Spinal cord (tissue), 10 donors: ENCODE data around the gene FRS2. TPM values are rescaled to one million over a fixed set of nuclear protein-coding genes. Genes with fewer than 3 reads are reported as not detected.

Experiments used
- DNase-seq, 6 donors: peaks; one replicate each; pipeline versions ENCODE4 v3.0.0 to v3.0.0-alpha.2; 2013 to 2015; ENCODE audit warnings: low spot score in 6 of 6, low read depth in 4 of 6
- H3K27ac ChIP-seq: one replicate; pipeline ENCODE4 v1.5.1; 2013; ENCODE audit warnings: low read depth, low read length, control low read depth
- H3K27me3 ChIP-seq: one replicate; pipeline ENCODE4 v1.6.1; 2013; ENCODE audit warnings: low read length; ENCODE audit not compliant: control insufficient read depth, insufficient read depth
- H3K36me3 ChIP-seq: one replicate; pipeline ENCODE4 v1.6.1; 2013; ENCODE audit warnings: low read length; ENCODE audit not compliant: control insufficient read depth, insufficient read depth
- H3K4me1 ChIP-seq: one replicate; pipeline ENCODE4 v1.6.1; 2013; ENCODE audit warnings: low read length; ENCODE audit not compliant: control insufficient read depth, insufficient read depth
- H3K4me3 ChIP-seq: one replicate; pipeline ENCODE4 v1.5.1; 2013; ENCODE audit warnings: low read depth, low read length, control low read depth
- H3K9me3 ChIP-seq: one replicate; pipeline ENCODE4 v1.6.1; 2013; ENCODE audit warnings: low read length; ENCODE audit not compliant: control insufficient read depth, insufficient read depth
- WGBS: methylation state at CpG from one replicate; pipeline ENCODE4 v1.1.5; 2013; ENCODE audit warnings: missing lambda C conversion rate; ENCODE audit not compliant: insufficient coverage; 5-methylcytosine and 5-hydroxymethylcytosine counted together
- long read RNA-seq, 4 donors: transcript quantifications; one replicate each; lab custom pipeline, GENCODE V29; 2026
- polyA plus RNA-seq, 2 donors: library from polyadenylated mRNA; unstranded; fragments of 120-200 nt; gene quantifications; one replicate each; pipeline ENCODE4 v1.2.1, GENCODE V29; 2013; ENCODE audit not compliant: insufficient read length in 2 of 2
- total RNA-seq, 2 donors: library from RNA; depleted of rRNA in 1 of 2; stranded (reverse); fragments of 120-200 nt in 1 of 2; fragments of >200 nt in 1 of 2; gene quantifications; one replicate each; pipeline versions ENCODE4 v1.2.3 to v1.2.4, GENCODE V29; 2013 to 2014
- donor health status: healthy.

Gene FRS2, protein sequence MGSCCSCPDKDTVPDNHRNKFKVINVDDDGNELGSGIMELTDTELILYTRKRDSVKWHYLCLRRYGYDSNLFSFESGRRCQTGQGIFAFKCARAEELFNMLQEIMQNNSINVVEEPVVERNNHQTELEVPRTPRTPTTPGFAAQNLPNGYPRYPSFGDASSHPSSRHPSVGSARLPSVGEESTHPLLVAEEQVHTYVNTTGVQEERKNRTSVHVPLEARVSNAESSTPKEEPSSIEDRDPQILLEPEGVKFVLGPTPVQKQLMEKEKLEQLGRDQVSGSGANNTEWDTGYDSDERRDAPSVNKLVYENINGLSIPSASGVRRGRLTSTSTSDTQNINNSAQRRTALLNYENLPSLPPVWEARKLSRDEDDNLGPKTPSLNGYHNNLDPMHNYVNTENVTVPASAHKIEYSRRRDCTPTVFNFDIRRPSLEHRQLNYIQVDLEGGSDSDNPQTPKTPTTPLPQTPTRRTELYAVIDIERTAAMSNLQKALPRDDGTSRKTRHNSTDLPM
- 10 to 100 TPM; 65.4 to 87.1 TPM for total RNA-seq
- polyA plus RNA-seq = 10 to 100 TPM; 29.4 to 42.4 TPM
- long read RNA-seq, donor 1, partial matches to known transcripts = 0 of 4 reads
- long read RNA-seq, donor 1, other reads (novel, unspliced or antisense) = 0 of 4 reads
- long read RNA-seq, donor 2, partial matches to known transcripts = 0 of 1 reads
- long read RNA-seq, donor 2, other reads (novel, unspliced or antisense) = 0 of 1 reads
- long read RNA-seq, donor 3, partial matches to known transcripts = 0 of 1 reads
- long read RNA-seq, donor 3, other reads (novel, unspliced or antisense) = 0 of 1 reads
- long read RNA-seq, donor 4, transcript FRS2-206 (9 exons, 1,952 nt) = major isoform, 6 of 6 reads
- long read RNA-seq, donor 4, partial matches to known transcripts = 0 of 6 reads
- long read RNA-seq, donor 4, other reads (novel, unspliced or antisense) = 0 of 6 reads

DNA sequence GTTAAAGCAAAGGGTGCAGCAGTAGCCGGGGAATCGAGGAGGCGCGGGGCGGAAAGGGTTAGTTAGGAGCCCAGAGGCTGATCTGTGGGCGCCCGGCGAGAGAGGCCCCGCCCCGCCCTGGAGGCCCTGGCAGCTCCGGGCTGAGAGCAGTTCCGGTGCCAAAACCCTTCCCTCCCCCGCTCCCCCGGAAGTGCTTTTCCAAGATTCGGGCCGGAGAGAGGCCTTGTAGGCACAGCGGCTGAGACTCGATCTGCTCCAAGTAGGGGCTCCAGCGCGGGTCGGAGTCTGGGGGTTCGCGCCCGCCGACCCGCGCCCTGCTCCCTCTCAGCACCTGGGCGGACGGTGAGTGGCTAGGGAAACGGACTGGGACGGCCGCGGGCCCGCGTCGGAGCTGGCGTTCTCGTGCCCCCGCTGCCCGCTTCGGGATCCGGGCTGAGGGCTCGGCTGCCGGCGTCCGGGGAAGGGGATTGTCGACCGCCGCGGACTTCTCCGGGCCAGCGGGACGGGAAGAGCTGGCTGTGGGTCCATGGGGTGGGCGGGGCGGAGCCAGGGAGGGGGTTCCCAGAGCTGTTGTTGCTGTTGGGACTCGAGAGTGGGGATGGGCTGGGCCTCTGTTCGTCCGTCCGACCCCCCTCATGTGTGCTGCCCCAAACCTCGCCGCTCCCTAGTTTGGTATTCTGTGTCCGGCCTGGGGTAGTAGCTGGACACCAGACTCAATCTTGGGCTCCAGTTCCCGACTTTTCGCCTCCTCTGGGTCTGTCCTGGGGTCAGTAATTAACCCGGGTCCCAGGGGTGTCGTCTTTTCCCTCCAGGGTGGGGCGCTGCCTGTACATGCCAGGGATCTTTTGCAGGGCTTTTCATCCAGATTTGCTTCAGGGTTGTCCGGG lies at the start of gene FRS2:
TSS of gene FRS2 (plus strand) at position 200 of the 887 bp plus-strand sequence. CDS start 98,643 bp downstream, outside the sequence.
- peak within 1 kb of the TSS; percentile 90 for H3K27ac ChIP-seq
- peak within 1 kb of the TSS; percentile 88 for H3K4me3 ChIP-seq
- H3K36me3 ChIP-seq = no peaks in the 10 kb centered on the region
- H3K9me3 ChIP-seq = no peaks in the 10 kb centered on the region
- H3K27me3 ChIP-seq = no peaks in the 10 kb centered on the region
- peaks cover 4% of the 10 kb centered on the region for H3K4me1 ChIP-seq
- under 1% methylated on average over 68 of the region's 68 CpGs for WGBS
- peak; percentile 76 to 98 (median 88) for DNase-seq

DNA sequence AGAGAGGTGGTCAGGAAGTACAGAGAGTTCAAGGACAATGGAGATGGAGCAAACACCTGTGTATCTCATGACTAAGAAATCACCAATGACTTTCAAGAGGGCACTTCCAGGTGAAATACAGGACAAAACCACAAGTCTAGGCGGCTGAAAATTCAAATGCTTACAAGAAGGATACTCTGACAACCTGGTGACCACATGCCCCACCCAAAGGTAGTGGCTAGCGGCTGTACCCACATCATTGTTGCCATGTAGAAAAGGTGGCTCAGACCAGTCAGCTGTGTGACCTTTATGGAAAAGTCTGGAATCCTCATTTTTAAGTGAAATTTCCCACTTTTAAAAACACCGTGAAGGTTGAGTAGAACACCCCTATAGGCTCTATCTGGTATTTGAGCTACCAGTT lies 48.6 kb upstream of the FRS2 start:
- WGBS = 100% methylated on average over 1 of the region's 3 CpGs
- Histone ChIP-seq H3K27me3 (no peaks in the 10 kb centered on the region), H3K4me3 (no peak overlapping the region), H3K27ac (no peak overlapping the region), H3K36me3 (no peaks in the 10 kb centered on the region), H3K4me1 (no peaks in the 10 kb centered on the region), H3K9me3 (no peaks in the 10 kb centered on the region)
- DNase-seq = no peak

DNA sequence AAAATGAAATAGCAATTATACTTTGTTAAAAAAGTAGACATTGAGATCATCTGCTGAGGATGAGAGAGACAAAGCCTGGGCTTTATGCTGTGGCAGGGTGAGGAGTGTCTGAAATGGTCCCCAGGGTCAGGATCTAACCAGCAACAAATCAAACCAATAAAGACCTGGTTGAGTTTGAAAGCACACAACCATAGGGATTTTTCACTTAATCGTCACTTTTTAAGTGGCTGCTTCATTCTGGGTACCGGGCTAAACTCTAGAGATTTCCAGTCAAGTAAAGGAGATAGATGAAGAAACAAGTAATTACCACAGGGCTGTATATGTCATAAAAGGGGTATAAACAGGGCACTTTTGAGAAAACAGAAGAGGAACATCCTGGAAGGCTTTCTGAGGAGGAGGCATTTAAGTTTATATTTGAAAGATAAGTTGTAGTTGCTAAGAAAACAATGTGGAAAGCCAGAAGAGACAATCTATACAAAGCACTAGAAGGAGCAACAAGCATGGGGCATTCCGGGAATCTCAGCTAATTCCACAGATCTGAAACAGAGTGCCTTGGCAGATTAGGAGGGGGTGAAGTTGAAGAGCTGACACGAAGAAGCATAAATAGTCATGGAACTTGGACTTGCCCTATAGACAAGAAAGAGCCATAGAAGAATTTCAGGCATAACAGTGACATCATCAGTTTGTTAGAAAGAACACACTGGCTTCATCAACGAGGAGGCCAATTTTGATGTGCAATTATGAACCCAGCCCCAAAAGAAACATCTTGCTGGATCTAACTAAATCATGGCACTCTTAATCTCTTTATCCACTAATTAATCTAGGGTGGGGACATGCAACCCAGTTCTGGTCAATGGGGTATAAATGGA lies 46.9 kb upstream of the FRS2 start:
- Histone ChIP-seq H3K27ac (no peak overlapping the region), H3K9me3 (no peaks in the 10 kb centered on the region), H3K4me3 (no peak overlapping the region), H3K4me1 (no peaks in the 10 kb centered on the region), H3K36me3 (no peaks in the 10 kb centered on the region), H3K27me3 (no peaks in the 10 kb centered on the region)
- no peak for DNase-seq
- WGBS = 83% methylated on average over 2 of the region's 5 CpGs

DNA sequence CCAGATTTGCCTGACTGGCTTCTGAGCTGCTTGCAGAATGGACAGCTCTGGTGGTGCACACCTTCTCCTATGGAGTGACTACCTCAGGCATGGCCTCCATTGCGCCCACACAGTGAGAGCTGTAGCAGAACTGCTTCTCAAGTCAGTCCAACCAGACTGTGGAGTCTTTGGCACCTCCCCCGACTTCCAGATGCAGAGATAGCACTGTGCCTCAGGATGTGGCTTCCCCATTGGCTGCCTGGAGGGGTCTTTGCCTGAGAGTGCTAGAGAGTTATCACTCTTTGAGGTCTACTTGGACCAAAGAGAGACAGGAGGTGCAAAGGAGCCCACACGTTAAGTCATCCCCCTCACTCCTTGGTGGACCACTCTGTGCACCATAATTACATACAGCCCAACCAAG lies 44.8 kb upstream of the FRS2 start:
- no peak for DNase-seq
- no peaks in the 10 kb centered on the region for H3K27me3 ChIP-seq
- no peak overlapping the region for H3K27ac ChIP-seq
- no peaks in the 10 kb centered on the region for H3K9me3 ChIP-seq
- no peaks in the 10 kb centered on the region for H3K4me1 ChIP-seq
- WGBS = 100% methylated on average over 3 of the region's 3 CpGs
- H3K4me3 ChIP-seq = no peak overlapping the region
- H3K36me3 ChIP-seq = no peaks in the 10 kb centered on the region

DNA sequence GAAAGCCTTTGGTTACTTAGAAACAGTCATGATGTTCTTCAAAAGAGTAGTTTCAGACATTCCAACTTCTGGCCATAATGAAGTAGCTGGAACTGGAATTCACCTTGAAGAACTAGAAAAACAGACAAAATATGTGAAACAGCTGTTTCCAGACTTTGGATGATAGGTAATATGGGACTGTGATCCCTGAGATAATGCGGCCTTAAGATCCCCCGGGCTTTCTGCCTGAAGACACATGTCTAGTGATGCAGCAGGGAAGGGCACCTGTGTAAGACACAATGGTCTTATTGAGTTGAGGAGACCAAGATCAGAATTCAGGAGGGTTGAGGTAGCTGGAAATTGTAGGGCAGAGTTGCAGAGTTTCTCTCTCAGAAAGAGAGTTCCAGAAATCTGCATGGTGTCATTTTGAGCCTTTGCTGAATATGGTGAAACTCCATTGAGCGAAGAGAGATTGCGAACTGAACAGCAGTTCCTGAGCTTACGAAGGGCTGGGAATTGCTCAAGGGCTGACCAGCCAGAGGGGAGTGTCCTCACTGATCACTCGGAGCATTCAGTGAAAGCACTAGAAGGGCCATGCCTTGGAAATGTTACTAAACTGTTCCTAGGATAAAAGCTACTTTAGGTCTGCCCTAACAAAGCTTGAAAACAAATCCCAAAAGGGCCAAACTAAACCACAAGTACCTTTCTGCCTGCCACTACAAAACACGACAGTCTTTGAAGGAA lies 41.7 kb upstream of the FRS2 start:
- H3K9me3 ChIP-seq = no peaks in the 10 kb centered on the region
- no peak overlapping the region for H3K4me3 ChIP-seq
- no peak for DNase-seq
- no peaks in the 10 kb centered on the region for H3K36me3 ChIP-seq
- H3K27me3 ChIP-seq = no peaks in the 10 kb centered on the region
- no peak overlapping the region for H3K27ac ChIP-seq
- WGBS = 89% methylated on average over 6 of the region's 7 CpGs
- no peaks in the 10 kb centered on the region for H3K4me1 ChIP-seq

DNA sequence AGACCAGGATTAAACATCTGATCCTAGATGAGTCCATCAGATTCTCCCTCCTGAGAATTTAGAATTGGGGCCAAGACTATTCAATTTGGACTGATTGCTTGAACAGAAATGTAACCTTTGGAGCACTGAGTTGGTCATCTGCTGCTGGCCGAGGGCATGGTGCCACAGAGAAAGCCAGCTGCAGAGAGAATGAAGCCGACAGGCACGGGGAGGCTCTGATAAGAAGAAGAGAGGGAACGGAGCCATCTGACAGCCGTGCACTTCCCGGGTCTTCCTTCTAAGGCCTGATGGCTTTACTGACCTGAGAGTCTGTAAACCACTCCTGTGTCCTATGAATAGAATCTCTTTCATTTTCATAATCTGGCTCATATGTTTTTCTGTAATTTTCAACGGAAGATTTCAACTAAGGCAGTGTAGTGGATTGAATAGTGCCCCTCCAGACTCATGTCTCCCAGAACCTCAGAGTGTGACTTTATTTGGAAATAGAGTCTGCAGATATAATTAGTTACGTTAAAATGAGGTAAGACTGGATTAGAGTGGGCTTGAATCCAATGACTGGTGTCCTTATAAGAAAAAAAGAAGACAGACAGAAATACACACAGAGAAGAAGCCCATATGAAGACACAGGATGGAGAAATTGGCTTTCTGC lies 39.1 kb upstream of the FRS2 start:
- 66% methylated on average over 6 of the region's 8 CpGs for WGBS
- Histone ChIP-seq H3K36me3 (no peaks in the 10 kb centered on the region), H3K4me1 (no peaks in the 10 kb centered on the region), H3K27ac (no peak overlapping the region), H3K27me3 (no peaks in the 10 kb centered on the region), H3K9me3 (no peaks in the 10 kb centered on the region), H3K4me3 (no peak overlapping the region)
- no peak for DNase-seq

DNA sequence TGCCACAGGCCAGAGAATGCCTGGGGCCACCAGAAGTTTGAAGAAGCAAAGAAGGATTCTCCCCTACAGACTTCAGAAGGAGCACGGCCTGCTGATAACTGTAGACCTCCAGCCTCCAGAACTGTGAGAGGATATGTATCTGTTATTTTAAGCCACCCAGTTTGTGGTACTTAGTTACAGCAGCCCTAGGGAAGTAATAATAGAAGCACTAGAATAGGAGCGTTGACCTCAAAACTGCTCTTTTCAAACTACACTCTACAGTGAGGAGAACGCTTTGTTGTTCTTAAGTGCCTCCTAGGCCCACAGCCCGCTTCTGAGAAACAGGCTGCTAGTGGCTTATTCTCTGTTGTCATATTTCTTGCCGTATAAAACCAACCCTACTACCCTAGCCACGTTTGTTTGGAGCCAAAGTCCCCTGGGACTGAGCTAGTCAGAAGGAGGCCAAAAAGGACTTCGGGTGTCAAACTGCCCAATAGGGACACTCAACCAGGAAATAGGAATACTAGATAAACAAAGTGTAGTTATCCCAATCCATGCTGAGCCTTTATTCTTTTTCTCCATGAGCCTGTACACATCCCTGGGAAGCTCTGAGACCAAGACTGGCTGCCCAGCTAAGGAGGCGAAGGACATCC lies 38.5 kb upstream of the FRS2 start:
- Histone ChIP-seq H3K4me3 (no peak overlapping the region), H3K36me3 (no peaks in the 10 kb centered on the region), H3K9me3 (no peaks in the 10 kb centered on the region), H3K27ac (no peak overlapping the region), H3K4me1 (no peaks in the 10 kb centered on the region), H3K27me3 (no peaks in the 10 kb centered on the region)
- 63% methylated on average over 4 of the region's 8 CpGs for WGBS
- peak in 1 of 6 donors; percentile 15 for DNase-seq
